ENCODE results near the gene PRKCZ. TPM values are rescaled to one million over a fixed set of nuclear protein-coding genes. Genes with fewer than 3 reads are reported as not detected.

Gene PRKCZ
- total RNA-seq, 1 donor from 2014 or later: 33.4 TPM

- DNase-seq (ENCODE audit: low spot score): no peak
- Histone ChIP-seq H3F3A (ENCODE audit: low read depth) (no peaks in the 10 kb centered on the region), H4K20me1 (ENCODE audit: low read depth) (no peaks in the 10 kb centered on the region), H3K9me3 (ENCODE audit: low read depth) (no peaks in the 10 kb centered on the region), H3K4me1 (peaks cover 5% of the 10 kb centered on the region), H3K36me3 (no peaks in the 10 kb centered on the region), H3K4me2 (no peak overlapping the region), H3K27me3 (no peaks in the 10 kb centered on the region), H3K79me2 (ENCODE audit: low read depth) (no peaks in the 10 kb centered on the region), H2AFZ (replicated peaks) (no peak overlapping the region), H3K27ac (no peak overlapping the region), H3K9ac (no peak overlapping the region), H3K4me3 (no peak overlapping the region)
- no peaks in the 10 kb centered on the region for H3K36me3 Mint-ChIP-seq
- H3K4me1 Mint-ChIP-seq: no peaks in the 10 kb centered on the region
- H3K27ac Mint-ChIP-seq: no peak overlapping the region
- H3K9me3 Mint-ChIP-seq: peaks cover 3% of the 10 kb centered on the region
- TF ChIP-seq EZH2phosphoT487 (IDR thresholded peaks at IDR 0.05) (no peak), EZH2 (IDR thresholded peaks at IDR 0.05) (no peak)
- TF ChIP-seq, protein P1, sequence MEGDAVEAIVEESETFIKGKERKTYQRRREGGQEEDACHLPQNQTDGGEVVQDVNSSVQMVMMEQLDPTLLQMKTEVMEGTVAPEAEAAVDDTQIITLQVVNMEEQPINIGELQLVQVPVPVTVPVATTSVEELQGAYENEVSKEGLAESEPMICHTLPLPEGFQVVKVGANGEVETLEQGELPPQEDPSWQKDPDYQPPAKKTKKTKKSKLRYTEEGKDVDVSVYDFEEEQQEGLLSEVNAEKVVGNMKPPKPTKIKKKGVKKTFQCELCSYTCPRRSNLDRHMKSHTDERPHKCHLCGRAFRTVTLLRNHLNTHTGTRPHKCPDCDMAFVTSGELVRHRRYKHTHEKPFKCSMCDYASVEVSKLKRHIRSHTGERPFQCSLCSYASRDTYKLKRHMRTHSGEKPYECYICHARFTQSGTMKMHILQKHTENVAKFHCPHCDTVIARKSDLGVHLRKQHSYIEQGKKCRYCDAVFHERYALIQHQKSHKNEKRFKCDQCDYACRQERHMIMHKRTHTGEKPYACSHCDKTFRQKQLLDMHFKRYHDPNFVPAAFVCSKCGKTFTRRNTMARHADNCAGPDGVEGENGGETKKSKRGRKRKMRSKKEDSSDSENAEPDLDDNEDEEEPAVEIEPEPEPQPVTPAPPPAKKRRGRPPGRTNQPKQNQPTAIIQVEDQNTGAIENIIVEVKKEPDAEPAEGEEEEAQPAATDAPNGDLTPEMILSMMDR (IDR thresholded peaks at IDR 0.05): no peak
- H3K27me3 Mint-ChIP-seq (ENCODE audit: insufficient read depth, low read depth): peaks cover 10% of the 10 kb centered on the region
- no peak overlapping the region for H3K4me3 Mint-ChIP-seq
Measured at GRCh38 chr1:2038229-2038628, 12.0 kb upstream of the PRKCZ start.

GRCh38 chr1:2039251-2039650 lies 11.0 kb upstream of the PRKCZ start:
- no peak for TF ChIP-seq EZH2 (IDR thresholded peaks at IDR 0.05)
- no peak for TF ChIP-seq EZH2phosphoT487 (IDR thresholded peaks at IDR 0.05)
- TF ChIP-seq, protein P1 (IDR thresholded peaks at IDR 0.05): no peak

GRCh38 chr1:2041305-2041704 lies 8.9 kb upstream of the PRKCZ start:
- peaks cover 3% of the 10 kb centered on the region for H3K9me3 Mint-ChIP-seq
- H3K4me3 ChIP-seq: no peak overlapping the region
- peaks cover 8% of the 10 kb centered on the region for H3K4me1 Mint-ChIP-seq
- H3K9me3 ChIP-seq (ENCODE audit: low read depth): no peaks in the 10 kb centered on the region
- H3K27ac Mint-ChIP-seq: no peak overlapping the region
- H3K27me3 ChIP-seq: peaks cover 25% of the 10 kb centered on the region
- H3K4me2 ChIP-seq: no peak overlapping the region
- H2AFZ ChIP-seq (replicated peaks): no peak overlapping the region
- peaks cover 8% of the 10 kb centered on the region for H3K4me1 ChIP-seq
- H3F3A ChIP-seq (ENCODE audit: low read depth): no peaks in the 10 kb centered on the region
- no peak for TF ChIP-seq EZH2 (IDR thresholded peaks at IDR 0.05)
- TF ChIP-seq, protein P1 (IDR thresholded peaks at IDR 0.05): no peak
- no peak for TF ChIP-seq EZH2phosphoT487 (IDR thresholded peaks at IDR 0.05)
- H4K20me1 ChIP-seq (ENCODE audit: low read depth): no peaks in the 10 kb centered on the region
- no peak overlapping the region for H3K4me3 Mint-ChIP-seq
- H3K36me3 Mint-ChIP-seq: no peaks in the 10 kb centered on the region
- no peaks in the 10 kb centered on the region for H3K36me3 ChIP-seq
- H3K9ac ChIP-seq: no peak overlapping the region
- no peak overlapping the region for H3K27ac ChIP-seq
- no peaks in the 10 kb centered on the region for H3K79me2 ChIP-seq (ENCODE audit: low read depth)
- H3K27me3 Mint-ChIP-seq (ENCODE audit: insufficient read depth, low read depth): peaks cover 14% of the 10 kb centered on the region
- no peak for DNase-seq (ENCODE audit: low spot score)

More at GRCh38 chr1:2039251-2039650, 11.0 kb upstream of the PRKCZ start:
- no peak overlapping the region for H2AFZ ChIP-seq (replicated peaks)
- peaks cover 5% of the 10 kb centered on the region for H3K4me1 ChIP-seq
- H3K27me3 ChIP-seq: peaks cover 9% of the 10 kb centered on the region
- H3F3A ChIP-seq (ENCODE audit: low read depth): no peaks in the 10 kb centered on the region
- peaks cover 2% of the 10 kb centered on the region for H3K4me1 Mint-ChIP-seq
- DNase-seq (ENCODE audit: low spot score): peak; percentile 56
- H3K9me3 Mint-ChIP-seq: peaks cover 3% of the 10 kb centered on the region
- no peak overlapping the region for H3K27ac ChIP-seq
- H3K4me3 ChIP-seq: no peak overlapping the region
- no peaks in the 10 kb centered on the region for H3K36me3 Mint-ChIP-seq
- H3K27me3 Mint-ChIP-seq (ENCODE audit: insufficient read depth, low read depth): peaks cover 10% of the 10 kb centered on the region
- H3K27ac Mint-ChIP-seq: no peak overlapping the region
- H3K36me3 ChIP-seq: no peaks in the 10 kb centered on the region
- H3K9me3 ChIP-seq (ENCODE audit: low read depth): no peaks in the 10 kb centered on the region
- H3K4me2 ChIP-seq: no peak overlapping the region
- no peaks in the 10 kb centered on the region for H3K79me2 ChIP-seq (ENCODE audit: low read depth)
- H3K9ac ChIP-seq: no peak overlapping the region
- H3K4me3 Mint-ChIP-seq: no peak overlapping the region
- H4K20me1 ChIP-seq (ENCODE audit: low read depth): no peaks in the 10 kb centered on the region

All from neural progenitor cell (in vitro differentiated cells).